HFFc6 (cell line): ENCODE measurements around the gene ONECUT1. TPM values are rescaled to one million over a fixed set of nuclear protein-coding genes. Genes with fewer than 3 reads are reported as not detected.
"Not testable (repeated sequence)": the region's sequence is repeated elsewhere in the genome, so short reads cannot be mapped to it uniquely, and the experiment has no call there.

Source experiments
- DNase-seq: peaks from one replicate; pipeline ENCODE4 v3.0.0-alpha.2; 2018
- H3K27ac Mint-ChIP-seq: 2 replicates; pipeline ENCODE4 v1.8.0; 2020; ENCODE audit warnings: mild to moderate bottlenecking, mixed read lengths
- H3K27me3 Mint-ChIP-seq: 2 replicates; pipeline ENCODE4 v1.8.0; 2021; ENCODE audit warnings: mild to moderate bottlenecking, moderate library complexity, mixed read lengths; ENCODE audit not compliant: insufficient read depth
- H3K36me3 Mint-ChIP-seq: 2 replicates; pipeline ENCODE4 v1.8.0; 2021; ENCODE audit warnings: low read depth, mixed read lengths
- H3K4me1 Mint-ChIP-seq: 2 replicates; pipeline ENCODE4 v1.8.0; 2020; ENCODE audit warnings: low read depth, mixed read lengths
- H3K4me3 Mint-ChIP-seq: 2 replicates; pipeline ENCODE4 v1.8.0; 2020; ENCODE audit warnings: mild to moderate bottlenecking, moderate library complexity, mixed read lengths
- H3K9me3 Mint-ChIP-seq: 2 replicates; pipeline ENCODE4 v1.8.0; 2020; ENCODE audit warnings: mild to moderate bottlenecking, mixed read lengths
- CTCF ChIP-seq: fragments of 200-600 bp; sonication (generic); IDR thresholded peaks from 2 replicates; pipeline ENCODE4 v1.5.0; 2021; ENCODE audit warnings: antibody characterized with exemption, mild to moderate bottlenecking
- long read RNA-seq: library from polyadenylated mRNA; unstranded; transcript quantifications from one replicate; pipeline ENCODE4 v2.0.0, GENCODE V29; 2019
- total RNA-seq, 6 experiments: library from RNA; stranded (reverse); fragmentation: NEBNext Ultra II Directional; extraction: Animal tissue kit (Norgen Biotek cat#: 25700); gene quantifications; 2 replicates in 1 of 6; 3 replicates in 5 of 6; pipeline ENCODE4 v1.2.3, GENCODE V29; 2021

The ONECUT1 gene
- under 1 TPM in 4 of 6 experiments, not detected in 2; 0.16 to 0.38 (median 0.23) TPM for total RNA-seq
- long read RNA-seq, result 0 reads

- peak; percentile 0 for DNase-seq
- peak within 1 kb of the TSS; percentile 85 for H3K4me3 Mint-ChIP-seq
- TF ChIP-seq CTCF, result no peak
- no peaks in the 10 kb centered on the region for H3K9me3 Mint-ChIP-seq
- peaks cover 70% of the 10 kb centered on the region for H3K27me3 Mint-ChIP-seq
- H3K36me3 Mint-ChIP-seq, result no peaks in the 10 kb centered on the region
- H3K4me1 Mint-ChIP-seq, result no peaks in the 10 kb centered on the region; the same call in 1 of the 2 replicates
- no peak within 1 kb of the TSS for H3K27ac Mint-ChIP-seq
Measured at GRCh38 chr15:52790169-52790708, at the start of gene ONECUT1. Gene ONECUT1, minus strand, starts transcription at chr15:52790336. Its CDS starts 452 bp downstream, at chr15:52789884.

- Mint-ChIP-seq H3K36me3 (no peaks in the 10 kb centered on the region), H3K27ac (no peak overlapping the region), H3K4me1 (no peaks in the 10 kb centered on the region), H3K4me3 (no peak overlapping the region), H3K27me3 (no peaks in the 10 kb centered on the region; the same call in none of the 2 replicates), H3K9me3 (peaks cover 18% of the 10 kb centered on the region)
- no peak for TF ChIP-seq CTCF
- no peak for DNase-seq
Measured at GRCh38 chr15:52834379-52834778, 44.2 kb upstream of the ONECUT1 start.

DNA sequence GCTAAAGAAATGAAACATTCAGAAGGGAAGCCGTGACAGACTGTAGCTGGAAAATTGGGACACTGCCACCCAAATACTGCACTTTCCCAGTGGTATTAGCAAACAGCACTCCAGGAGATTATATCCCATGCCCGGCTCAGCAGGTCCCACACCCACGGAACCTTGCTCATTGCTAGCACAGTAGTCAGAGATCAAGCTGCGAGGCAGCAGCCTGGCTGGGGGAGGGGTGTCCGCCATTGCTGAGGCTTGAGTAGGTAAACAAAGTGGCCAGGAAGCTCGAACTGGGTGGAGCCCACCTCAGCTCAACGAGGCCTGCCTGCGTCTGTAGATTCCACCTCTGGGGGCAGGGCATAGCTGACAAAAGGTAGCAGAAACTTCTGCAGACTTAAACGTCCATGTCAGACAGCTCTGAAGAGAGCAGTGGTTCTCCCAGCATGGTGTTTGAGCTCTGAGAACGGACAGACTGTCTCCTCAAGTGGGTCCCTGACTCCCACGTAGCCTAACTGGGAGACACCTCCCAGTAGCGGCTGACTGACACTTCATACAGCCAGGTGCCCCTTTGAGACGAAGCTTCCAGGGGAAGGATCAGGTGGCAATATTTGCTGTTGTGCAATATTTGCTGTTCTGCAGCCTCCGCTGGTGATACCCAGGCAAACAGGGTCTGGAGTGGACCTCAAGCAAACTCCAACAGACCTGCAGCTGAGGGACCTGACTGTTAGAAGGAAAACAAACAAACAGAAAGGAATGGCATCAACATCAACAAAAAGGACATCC, 34.2 kb upstream of the ONECUT1 start:
- H3K4me1 Mint-ChIP-seq, H3K27me3 Mint-ChIP-seq: not testable (repeated sequence)

DNA sequence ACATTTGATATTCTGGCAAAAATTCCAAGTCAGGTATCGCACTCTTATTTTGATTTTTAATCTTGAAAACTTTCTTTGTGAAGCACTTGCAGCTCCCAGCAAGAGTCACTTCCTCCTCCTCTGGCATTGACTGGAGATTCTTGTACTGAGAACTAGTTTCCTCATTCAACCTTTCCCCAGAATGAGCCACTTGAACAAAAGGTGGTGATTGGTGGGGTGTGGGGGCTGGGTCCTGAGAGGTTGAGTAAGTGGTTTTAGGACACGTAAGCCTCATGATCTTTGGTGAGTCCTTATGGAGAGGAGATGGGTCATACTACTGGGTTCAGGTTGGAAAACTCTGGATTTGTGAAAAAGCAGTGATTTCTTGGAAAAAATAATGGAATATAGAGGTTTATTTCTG, 32.3 kb upstream of the ONECUT1 start:
- no peak overlapping the region for H3K27ac Mint-ChIP-seq
- no peak for DNase-seq
- H3K4me1 Mint-ChIP-seq, result no peaks in the 10 kb centered on the region
- no peaks in the 10 kb centered on the region for H3K36me3 Mint-ChIP-seq
- H3K27me3 Mint-ChIP-seq, result no peaks in the 10 kb centered on the region; the same call in 1 of the 2 replicates
- no peaks in the 10 kb centered on the region; the same call in 1 of the 2 replicates for H3K9me3 Mint-ChIP-seq
- H3K4me3 Mint-ChIP-seq, result no peak overlapping the region
- no peak for TF ChIP-seq CTCF

More for the DNA sequence above, 34.2 kb upstream of the ONECUT1 start:
- H3K36me3 Mint-ChIP-seq, H3K9me3 Mint-ChIP-seq, DNase-seq, H3K4me3 Mint-ChIP-seq, H3K27ac Mint-ChIP-seq: not testable (repeated sequence)

DNA sequence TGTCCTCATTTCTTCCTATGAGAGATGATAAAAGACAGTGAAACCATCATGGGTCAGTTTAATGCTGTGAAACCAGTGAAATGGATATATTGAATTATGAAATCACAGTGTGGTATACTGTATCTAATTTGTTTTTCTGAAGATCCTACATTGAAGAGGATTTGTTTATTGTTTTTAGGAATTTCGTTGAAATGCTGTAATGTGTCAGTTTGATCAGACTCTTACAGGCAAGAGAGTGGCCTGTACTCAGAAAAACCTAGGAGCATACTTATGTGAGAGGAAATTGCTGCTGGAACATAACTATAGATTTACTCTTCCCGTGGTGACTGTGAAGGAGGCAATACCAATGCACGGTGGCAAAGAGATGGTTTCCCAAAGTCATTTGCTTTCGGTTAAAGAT, 29.1 kb upstream of the ONECUT1 start:
- Mint-ChIP-seq H3K4me3 (no peak overlapping the region), H3K36me3 (no peaks in the 10 kb centered on the region), H3K9me3 (no peaks in the 10 kb centered on the region), H3K27ac (no peak overlapping the region), H3K4me1 (no peaks in the 10 kb centered on the region), H3K27me3 (peaks cover 2% of the 10 kb centered on the region)
- DNase-seq, result no peak
- no peak for TF ChIP-seq CTCF

- not testable (repeated sequence) for H3K4me1 Mint-ChIP-seq, H3K27me3 Mint-ChIP-seq
Measured at GRCh38 chr15:52815899-52816298, 25.8 kb upstream of the ONECUT1 start.

More at GRCh38 chr15:52815899-52816298, 25.8 kb upstream of the ONECUT1 start:
- H3K36me3 Mint-ChIP-seq, DNase-seq, H3K27ac Mint-ChIP-seq, H3K9me3 Mint-ChIP-seq, H3K4me3 Mint-ChIP-seq: not testable (repeated sequence)
